Glutamatergic neuron (in vitro differentiated cells): Measurements from ENCODE around the gene RNF208. TPM values are rescaled to one million over a fixed set of nuclear protein-coding genes. Genes with fewer than 3 reads are reported as not detected.

Source experiments
- DNase-seq: peaks from one replicate; pipeline ENCODE4 v3.0.0; 2022
- H3K27ac Mint-ChIP-seq: one replicate; pipeline ENCODE4 v1.8.0; 2020; ENCODE audit warnings: mild to moderate bottlenecking, mixed read lengths, inconsistent platforms; ENCODE audit not compliant: unreplicated experiment
- H3K27me3 Mint-ChIP-seq: one replicate; pipeline ENCODE4 v1.8.0; 2020; ENCODE audit warnings: mild to moderate bottlenecking, moderate library complexity, mixed read lengths, inconsistent platforms; ENCODE audit not compliant: unreplicated experiment
- H3K36me3 Mint-ChIP-seq: one replicate; pipeline ENCODE4 v1.8.0; 2020; ENCODE audit warnings: mild to moderate bottlenecking, mixed read lengths, inconsistent platforms; ENCODE audit not compliant: unreplicated experiment
- H3K4me1 Mint-ChIP-seq: one replicate; pipeline ENCODE4 v1.8.0; 2020; ENCODE audit warnings: mild to moderate bottlenecking, low read depth, mixed read lengths, inconsistent platforms; ENCODE audit not compliant: unreplicated experiment
- H3K4me3 Mint-ChIP-seq: one replicate; pipeline ENCODE4 v1.8.0; 2020; ENCODE audit warnings: mild to moderate bottlenecking, mixed read lengths, inconsistent platforms; ENCODE audit not compliant: unreplicated experiment
- H3K9me3 Mint-ChIP-seq: one replicate; pipeline ENCODE4 v1.8.0; 2020; ENCODE audit warnings: mild to moderate bottlenecking, moderate library complexity, mixed read lengths, inconsistent platforms; ENCODE audit not compliant: unreplicated experiment
- total RNA-seq: library from RNA; stranded (reverse); fragmentation: NEBNext Ultra II Directional; extraction: Animal tissue kit (Norgen Biotek cat#: 25700); gene quantifications from one replicate; pipeline ENCODE4 v1.2.1, GENCODE V29; 2021; ENCODE audit not compliant: unreplicated experiment
- TF ChIP-seq, protein P1 (sequence below): fragments of 200-600 bp; sonication (generic); IDR thresholded peaks from one replicate; pipeline ENCODE4 v1.5.0; 2021; ENCODE audit not compliant: partially characterized antibody, unreplicated experiment

The RNF208 gene
- total RNA-seq, 1 donor from 2014 or later = 24.8 TPM

DNA sequence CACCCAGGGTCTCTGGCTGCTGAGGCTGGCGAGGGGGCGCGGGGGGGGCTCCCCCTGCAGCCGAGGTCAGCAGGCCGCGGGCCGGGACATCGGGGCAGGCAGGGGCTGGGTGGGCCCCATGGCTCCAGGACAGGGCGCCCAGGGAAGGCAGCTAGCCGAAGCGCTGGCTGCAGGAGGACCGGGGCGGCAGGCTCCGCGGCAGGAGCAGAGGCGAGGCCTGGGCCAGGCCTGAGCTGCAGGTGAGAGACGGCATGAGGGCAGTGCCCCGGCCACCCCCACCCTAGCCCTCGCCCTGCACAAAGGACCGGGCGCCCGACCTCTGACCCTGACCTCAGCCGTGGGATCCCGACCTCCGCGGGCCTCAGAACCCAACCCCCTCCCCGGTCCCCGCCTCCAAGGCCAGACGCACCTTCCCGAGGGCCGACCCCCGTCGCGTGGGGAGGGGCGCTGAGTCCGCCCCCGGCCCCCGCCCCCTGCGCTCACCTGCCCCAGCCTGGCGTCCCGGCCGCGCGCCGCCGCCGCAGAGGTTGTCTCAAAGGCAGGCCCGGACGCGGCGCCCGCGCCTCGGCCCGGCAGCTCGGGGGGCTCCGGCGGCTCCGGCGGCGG lies 431 bp downstream of the RNF208 start:
- Mint-ChIP-seq H3K36me3 (no peaks in the 10 kb centered on the region), H3K4me1 (peaks cover 4% of the 10 kb centered on the region), H3K27ac (no peak overlapping the region), H3K27me3 (peaks cover 4% of the 10 kb centered on the region), H3K4me3 (no peak overlapping the region), H3K9me3 (peaks cover 6% of the 10 kb centered on the region)
- TF ChIP-seq, protein P1, sequence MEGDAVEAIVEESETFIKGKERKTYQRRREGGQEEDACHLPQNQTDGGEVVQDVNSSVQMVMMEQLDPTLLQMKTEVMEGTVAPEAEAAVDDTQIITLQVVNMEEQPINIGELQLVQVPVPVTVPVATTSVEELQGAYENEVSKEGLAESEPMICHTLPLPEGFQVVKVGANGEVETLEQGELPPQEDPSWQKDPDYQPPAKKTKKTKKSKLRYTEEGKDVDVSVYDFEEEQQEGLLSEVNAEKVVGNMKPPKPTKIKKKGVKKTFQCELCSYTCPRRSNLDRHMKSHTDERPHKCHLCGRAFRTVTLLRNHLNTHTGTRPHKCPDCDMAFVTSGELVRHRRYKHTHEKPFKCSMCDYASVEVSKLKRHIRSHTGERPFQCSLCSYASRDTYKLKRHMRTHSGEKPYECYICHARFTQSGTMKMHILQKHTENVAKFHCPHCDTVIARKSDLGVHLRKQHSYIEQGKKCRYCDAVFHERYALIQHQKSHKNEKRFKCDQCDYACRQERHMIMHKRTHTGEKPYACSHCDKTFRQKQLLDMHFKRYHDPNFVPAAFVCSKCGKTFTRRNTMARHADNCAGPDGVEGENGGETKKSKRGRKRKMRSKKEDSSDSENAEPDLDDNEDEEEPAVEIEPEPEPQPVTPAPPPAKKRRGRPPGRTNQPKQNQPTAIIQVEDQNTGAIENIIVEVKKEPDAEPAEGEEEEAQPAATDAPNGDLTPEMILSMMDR = no peak
- DNase-seq = peak; percentile 53

DNA sequence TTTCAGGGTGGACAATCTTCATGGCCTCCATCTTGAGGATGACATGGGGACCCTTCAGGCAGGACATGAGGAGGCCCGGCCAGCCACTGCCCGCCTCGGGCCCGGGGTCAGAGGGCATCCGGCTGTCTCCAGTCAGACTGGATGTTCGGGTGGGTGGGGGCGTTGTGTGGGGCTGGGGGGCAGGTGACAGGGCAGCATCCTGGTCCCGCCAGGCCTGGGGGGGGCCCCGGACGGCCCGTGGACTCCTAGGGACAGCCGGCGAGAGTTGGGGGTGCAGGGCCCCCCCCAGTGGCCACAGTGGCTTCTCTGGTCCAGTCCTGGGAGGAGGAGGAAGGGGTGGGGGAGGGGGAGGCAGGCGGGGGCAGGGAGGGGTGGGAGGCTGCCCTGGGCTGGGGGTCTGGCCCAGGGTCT lies 940 bp downstream of the RNF208 start:
- Mint-ChIP-seq H3K27me3 (peaks cover 2% of the 10 kb centered on the region), H3K9me3 (peaks cover 6% of the 10 kb centered on the region), H3K36me3 (no peaks in the 10 kb centered on the region), H3K4me1 (peaks cover 4% of the 10 kb centered on the region), H3K4me3 (no peak overlapping the region), H3K27ac (no peak overlapping the region)
- TF ChIP-seq, protein P1 = no peak
- DNase-seq = no peak

DNA sequence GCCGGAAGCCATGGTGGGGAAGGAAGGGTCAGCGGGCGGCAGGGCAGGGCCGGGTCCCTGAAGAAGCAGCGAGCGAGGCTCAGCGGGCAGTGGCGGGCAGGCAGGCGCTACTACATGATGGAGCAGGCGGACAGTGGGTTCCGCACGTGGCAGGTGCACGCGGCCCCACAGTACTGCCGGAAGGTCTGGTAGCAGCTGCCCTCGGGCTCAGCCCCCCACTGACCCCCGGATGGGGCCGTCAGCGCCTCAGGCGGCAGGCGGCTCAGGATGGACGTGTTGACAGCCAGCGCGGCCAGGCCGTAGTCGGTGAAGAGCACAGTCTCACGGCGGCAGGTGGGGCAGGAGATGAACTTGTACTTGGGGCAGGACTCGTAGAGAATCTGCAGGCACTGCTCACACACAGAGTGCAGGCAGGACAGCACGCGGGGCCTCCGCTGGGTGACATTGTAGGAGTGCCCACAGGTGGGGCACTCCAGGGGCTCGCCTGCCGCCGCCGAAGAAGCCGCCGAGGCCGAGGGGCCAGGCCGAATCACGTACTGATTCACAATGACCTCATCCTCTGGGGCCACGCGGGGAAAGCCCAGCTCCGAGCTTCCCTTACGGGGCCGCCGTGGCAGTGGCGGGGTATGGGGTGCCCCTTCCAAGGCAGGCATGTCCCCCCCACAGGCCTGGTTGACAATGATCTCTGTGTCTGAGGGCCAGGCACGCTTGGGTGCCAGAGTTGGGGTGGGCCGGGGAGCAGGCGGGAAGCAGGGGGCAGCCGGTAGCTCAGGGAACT lies 1.5 kb downstream of the RNF208 start:
- Mint-ChIP-seq H3K27ac (no peak overlapping the region), H3K4me1 (peaks cover 4% of the 10 kb centered on the region), H3K27me3 (peaks cover 2% of the 10 kb centered on the region), H3K4me3 (peak overlapping the region; percentile 55), H3K36me3 (no peaks in the 10 kb centered on the region), H3K9me3 (peaks cover 6% of the 10 kb centered on the region)
- no peak for DNase-seq
- TF ChIP-seq, protein P1 = no peak

DNA sequence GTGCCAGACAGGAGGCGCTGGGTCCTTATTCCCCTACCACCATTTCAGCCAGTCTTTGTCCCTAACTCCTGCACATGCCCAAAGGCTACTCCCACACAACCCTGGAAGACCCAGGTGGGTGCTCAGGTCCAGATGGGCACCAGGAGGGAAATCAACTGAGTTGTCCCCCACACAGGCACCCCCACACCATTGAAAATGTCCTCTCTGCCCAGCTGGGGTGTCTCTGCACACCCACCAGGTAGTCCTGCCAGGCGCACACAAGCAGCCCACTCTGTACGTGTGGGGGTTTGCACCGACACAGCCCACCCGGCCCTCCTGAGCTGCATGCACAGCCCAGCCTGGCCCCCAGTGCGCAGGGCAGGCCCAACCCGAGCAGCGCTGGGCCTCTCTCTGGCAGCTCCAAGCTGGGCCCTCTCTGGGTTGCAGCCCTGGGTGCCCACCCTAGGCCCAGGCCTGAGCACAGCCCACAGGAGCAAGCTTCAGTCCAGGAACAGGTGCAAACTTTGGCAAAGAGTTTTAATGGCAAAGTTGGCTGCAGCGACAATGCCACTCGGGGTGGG lies 2.2 kb downstream of the RNF208 start:
- TF ChIP-seq, protein P1 = no peak
- DNase-seq = no peak
- Mint-ChIP-seq H3K27ac (no peak overlapping the region), H3K4me1 (peaks cover 4% of the 10 kb centered on the region), H3K36me3 (no peaks in the 10 kb centered on the region), H3K9me3 (peaks cover 6% of the 10 kb centered on the region), H3K27me3 (peaks cover 3% of the 10 kb centered on the region), H3K4me3 (peak overlapping the region; percentile 55)

DNA sequence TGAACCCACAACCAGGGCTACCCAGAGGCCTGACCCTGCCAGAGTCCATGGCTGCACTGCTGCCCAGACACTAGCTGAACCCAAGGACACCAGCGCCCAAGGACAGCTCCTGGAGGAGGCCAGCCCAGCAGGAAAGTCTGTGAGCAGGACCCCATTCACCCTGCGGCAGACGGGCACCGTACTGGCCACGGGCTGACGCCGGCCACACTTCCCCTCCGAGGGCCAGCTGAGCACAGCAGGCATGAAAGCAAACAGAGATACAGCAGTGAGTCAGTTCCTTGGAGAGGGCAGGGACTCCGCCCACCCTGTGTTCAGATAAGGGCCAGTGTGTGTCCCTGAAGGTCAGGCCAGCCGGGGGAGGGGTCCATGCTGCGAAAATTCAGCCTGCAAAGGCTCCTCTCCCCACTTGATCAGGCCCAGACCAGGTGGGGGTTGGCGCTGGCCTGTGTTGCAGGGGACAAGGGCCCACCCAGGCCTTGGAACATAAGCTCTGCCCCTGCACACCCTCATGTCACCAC lies 3.2 kb downstream of the RNF208 start:
- Mint-ChIP-seq H3K9me3 (peaks cover 6% of the 10 kb centered on the region), H3K4me1 (peaks cover 4% of the 10 kb centered on the region), H3K27me3 (peaks cover 3% of the 10 kb centered on the region), H3K4me3 (no peak overlapping the region), H3K36me3 (no peaks in the 10 kb centered on the region), H3K27ac (peak overlapping the region; percentile 22)
- DNase-seq = peak; percentile 59
- TF ChIP-seq, protein P1 = no peak
